ENCODE results near the gene ZSCAN1. TPM values are rescaled to one million over a fixed set of nuclear protein-coding genes. Genes with fewer than 3 reads are reported as not detected.

ZSCAN1 gene
- total RNA-seq, 1 experiment from 2014 or later = 1.3 TPM

DNA sequence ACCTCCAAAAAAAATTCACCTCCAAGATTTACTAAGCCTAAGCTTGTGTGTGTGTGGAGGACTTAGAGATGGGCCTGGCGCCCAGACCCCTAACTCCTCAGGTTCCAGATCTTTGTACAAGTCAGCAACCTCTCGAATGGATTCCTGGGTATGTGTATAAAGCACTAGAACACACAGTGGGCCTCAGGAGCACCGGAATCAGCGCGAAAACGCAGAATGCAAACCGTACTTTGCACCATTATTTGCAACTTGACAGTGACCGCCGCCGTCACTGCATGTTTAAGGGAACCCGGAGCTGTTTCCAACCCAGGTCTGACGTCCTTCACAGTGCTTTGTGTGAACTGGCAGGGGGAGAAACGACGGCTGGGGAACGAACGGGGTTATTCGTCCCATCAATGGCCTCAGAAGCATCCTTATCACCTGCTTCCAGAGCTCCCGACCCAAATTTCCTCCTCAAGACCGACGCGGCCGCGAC is 31.9 kb upstream of the ZSCAN1 start:
- H3K9me3 Mint-ChIP-seq = no peaks in the 10 kb centered on the region
- TF ChIP-seq TEAD4 (CRISPR knock-in tag; IDR thresholded peaks at IDR 0.05) (no peak), SP1 (CRISPR knock-in tag; conservative IDR thresholded peaks at IDR 0.05) (no peak), CREM (CRISPR knock-in tag; IDR thresholded peaks at IDR 0.05) (no peak), ZNF121 (CRISPR knock-in tag; IDR thresholded peaks at IDR 0.05) (peak; percentile 78)
- H3K4me1 Mint-ChIP-seq = peaks cover 22% of the 10 kb centered on the region
- H3K27ac Mint-ChIP-seq = peak overlapping the region; percentile 90
- no peak for ATAC-seq
- H3K4me3 Mint-ChIP-seq = peak overlapping the region; percentile 95
- no peaks in the 10 kb centered on the region for H3K27me3 Mint-ChIP-seq (ENCODE audit: low read depth)
- peaks cover 70% of the 10 kb centered on the region for H3K36me3 Mint-ChIP-seq
- ChIA-PET CTCF (interaction anchor here (0.8 to 2.2 kb wide), 13 partner anchors 20 to 153 kb away, joined by 3 to 12 read pairs (median 3); partner anchors contain the start of genes ZNF329, ZNF417 and ZNF418), POLR2A (interaction anchor here (0.7 to 2.6 kb wide), 15 partner anchors 12 to 293 kb away, joined by 3 to 13 read pairs (median 4); partner anchors contain the start of genes ZNF135, ZNF329, ZNF417 and ZNF418)
- DNase-seq (ENCODE audit: low spot score) = no peak

DNA sequence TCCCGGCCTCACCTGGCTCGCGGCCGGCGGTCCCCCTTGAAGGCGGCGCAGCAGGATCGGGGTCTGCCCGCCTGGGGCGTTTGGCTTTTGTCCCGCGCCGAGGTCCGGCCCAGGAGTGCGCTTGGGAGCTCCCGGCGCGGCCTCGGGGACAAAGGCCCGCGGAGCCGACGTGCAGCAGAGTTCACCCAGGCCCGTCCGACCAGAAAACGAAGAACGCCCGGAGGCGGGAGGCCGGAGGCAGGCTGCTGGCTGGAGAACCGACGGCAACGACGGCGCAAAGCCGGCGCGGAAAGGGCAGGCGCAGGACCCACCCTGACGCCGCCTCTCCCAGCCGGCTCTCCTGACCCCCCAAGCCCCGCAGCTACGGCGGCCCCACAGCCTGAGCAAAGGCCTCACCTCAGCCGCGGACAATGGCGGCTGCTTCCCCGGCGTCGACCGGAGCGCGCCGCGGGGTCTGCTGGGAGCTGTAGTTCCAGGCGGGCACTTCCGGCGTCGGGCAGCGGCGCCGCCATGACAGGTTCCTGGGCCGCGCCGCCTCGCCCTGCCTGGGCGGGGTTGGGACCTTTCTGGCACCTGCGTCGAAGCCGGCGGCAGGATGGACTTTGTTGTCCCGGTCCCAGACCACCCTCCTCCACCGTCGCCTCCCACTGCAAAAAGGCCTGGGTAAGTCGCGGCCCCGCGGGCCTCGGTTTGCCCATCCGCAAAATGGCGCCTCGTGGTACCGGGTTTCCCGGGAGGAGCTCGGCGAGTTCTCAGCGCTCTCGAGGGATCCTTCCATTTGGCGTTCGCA is 31.2 kb upstream of the ZSCAN1 start, which contains the start of gene ZNF606:
Gene ZNF606 (minus strand): TSS at position 437 of the 790 bp plus-strand sequence. CDS start 1,501 bp downstream, outside the sequence.
- ATAC-seq (peak; percentile 90), DNase-seq (ENCODE audit: low spot score) (peak; percentile 86)
- H3K4me3 Mint-ChIP-seq = peak within 1 kb of the TSS; percentile 95
- POLR2A ChIA-PET = interaction anchor here (0.6 to 2.6 kb wide), 18 partner anchors 12 to 293 kb away, joined by 3 to 13 read pairs (median 4); partner anchors contain the start of genes ZNF135, ZNF274, ZNF329 and ZNF417
- peak within 1 kb of the TSS; percentile 91 for H3K27ac Mint-ChIP-seq
- CTCF ChIA-PET = interaction anchor here (0.8 to 2.2 kb wide), 11 partner anchors 19 to 153 kb away, joined by 3 to 12 read pairs (median 3); partner anchors contain the start of genes ZNF329 and ZNF417
- peaks cover 72% of the 10 kb centered on the region for H3K36me3 Mint-ChIP-seq
- H3K27me3 Mint-ChIP-seq (ENCODE audit: low read depth) = no peaks in the 10 kb centered on the region
- H3K9me3 Mint-ChIP-seq = no peaks in the 10 kb centered on the region
- peaks cover 22% of the 10 kb centered on the region for H3K4me1 Mint-ChIP-seq
- peak; percentile 60; the same call in 1 of the 2 replicates for TF ChIP-seq RELA (CRISPR knock-in tag; IDR thresholded peaks at IDR 0.05; ENCODE audit: borderline replicate concordance)
- TF ChIP-seq, protein P1, sequence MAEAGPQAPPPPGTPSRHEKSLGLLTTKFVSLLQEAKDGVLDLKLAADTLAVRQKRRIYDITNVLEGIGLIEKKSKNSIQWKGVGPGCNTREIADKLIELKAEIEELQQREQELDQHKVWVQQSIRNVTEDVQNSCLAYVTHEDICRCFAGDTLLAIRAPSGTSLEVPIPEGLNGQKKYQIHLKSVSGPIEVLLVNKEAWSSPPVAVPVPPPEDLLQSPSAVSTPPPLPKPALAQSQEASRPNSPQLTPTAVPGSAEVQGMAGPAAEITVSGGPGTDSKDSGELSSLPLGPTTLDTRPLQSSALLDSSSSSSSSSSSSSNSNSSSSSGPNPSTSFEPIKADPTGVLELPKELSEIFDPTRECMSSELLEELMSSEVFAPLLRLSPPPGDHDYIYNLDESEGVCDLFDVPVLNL (CRISPR knock-in tag; IDR thresholded peaks at IDR 0.05; ENCODE audit: borderline replicate concordance, low read depth) = no peak; the same call in 1 of the 2 replicates
- TF ChIP-seq MXD4 (CRISPR knock-in tag; IDR thresholded peaks at IDR 0.05; ENCODE audit: borderline replicate concordance) = no peak
- TF ChIP-seq, protein P2, sequence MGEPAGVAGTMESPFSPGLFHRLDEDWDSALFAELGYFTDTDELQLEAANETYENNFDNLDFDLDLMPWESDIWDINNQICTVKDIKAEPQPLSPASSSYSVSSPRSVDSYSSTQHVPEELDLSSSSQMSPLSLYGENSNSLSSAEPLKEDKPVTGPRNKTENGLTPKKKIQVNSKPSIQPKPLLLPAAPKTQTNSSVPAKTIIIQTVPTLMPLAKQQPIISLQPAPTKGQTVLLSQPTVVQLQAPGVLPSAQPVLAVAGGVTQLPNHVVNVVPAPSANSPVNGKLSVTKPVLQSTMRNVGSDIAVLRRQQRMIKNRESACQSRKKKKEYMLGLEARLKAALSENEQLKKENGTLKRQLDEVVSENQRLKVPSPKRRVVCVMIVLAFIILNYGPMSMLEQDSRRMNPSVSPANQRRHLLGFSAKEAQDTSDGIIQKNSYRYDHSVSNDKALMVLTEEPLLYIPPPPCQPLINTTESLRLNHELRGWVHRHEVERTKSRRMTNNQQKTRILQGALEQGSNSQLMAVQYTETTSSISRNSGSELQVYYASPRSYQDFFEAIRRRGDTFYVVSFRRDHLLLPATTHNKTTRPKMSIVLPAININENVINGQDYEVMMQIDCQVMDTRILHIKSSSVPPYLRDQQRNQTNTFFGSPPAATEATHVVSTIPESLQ (CRISPR knock-in tag; IDR thresholded peaks at IDR 0.05) = no peak
- 0 out of 2 replicates have a peak, but pooled peaks have one; percentile 41 for TF ChIP-seq TEAD1 (CRISPR knock-in tag; IDR thresholded peaks at IDR 0.05)
- TF ChIP-seq, protein P3, sequence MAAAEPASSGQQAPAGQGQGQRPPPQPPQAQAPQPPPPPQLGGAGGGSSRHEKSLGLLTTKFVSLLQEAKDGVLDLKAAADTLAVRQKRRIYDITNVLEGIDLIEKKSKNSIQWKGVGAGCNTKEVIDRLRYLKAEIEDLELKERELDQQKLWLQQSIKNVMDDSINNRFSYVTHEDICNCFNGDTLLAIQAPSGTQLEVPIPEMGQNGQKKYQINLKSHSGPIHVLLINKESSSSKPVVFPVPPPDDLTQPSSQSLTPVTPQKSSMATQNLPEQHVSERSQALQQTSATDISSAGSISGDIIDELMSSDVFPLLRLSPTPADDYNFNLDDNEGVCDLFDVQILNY (CRISPR knock-in tag; IDR thresholded peaks at IDR 0.05) = peak; percentile 69; the same call in 1 of the 2 replicates
- TF ChIP-seq FOXP1 (CRISPR knock-in tag; IDR thresholded peaks at IDR 0.05; ENCODE audit: borderline replicate concordance) = peak; percentile 72
- peak; percentile 73; the same call in 1 of the 2 replicates for TF ChIP-seq NFE2L1 (CRISPR knock-in tag; IDR thresholded peaks at IDR 0.05)
- TF ChIP-seq, protein P4, sequence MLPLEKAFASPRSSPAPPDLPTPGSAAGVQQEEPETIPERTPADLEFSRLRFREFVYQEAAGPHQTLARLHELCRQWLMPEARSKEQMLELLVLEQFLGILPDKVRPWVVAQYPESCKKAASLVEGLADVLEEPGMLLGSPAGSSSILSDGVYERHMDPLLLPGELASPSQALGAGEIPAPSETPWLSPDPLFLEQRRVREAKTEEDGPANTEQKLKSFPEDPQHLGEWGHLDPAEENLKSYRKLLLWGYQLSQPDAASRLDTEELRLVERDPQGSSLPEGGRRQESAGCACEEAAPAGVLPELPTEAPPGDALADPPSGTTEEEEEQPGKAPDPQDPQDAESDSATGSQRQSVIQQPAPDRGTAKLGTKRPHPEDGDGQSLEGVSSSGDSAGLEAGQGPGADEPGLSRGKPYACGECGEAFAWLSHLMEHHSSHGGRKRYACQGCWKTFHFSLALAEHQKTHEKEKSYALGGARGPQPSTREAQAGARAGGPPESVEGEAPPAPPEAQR (CRISPR knock-in tag; IDR thresholded peaks at IDR 0.05) = no peak
- peak; percentile 84 for TF ChIP-seq FOXK1 (CRISPR knock-in tag; IDR thresholded peaks at IDR 0.05)
- TF ChIP-seq ATF1 (CRISPR knock-in tag; IDR thresholded peaks at IDR 0.05) = no peak; the same call in 1 of the 2 replicates
- TF ChIP-seq SOX15 (CRISPR knock-in tag; IDR thresholded peaks at IDR 0.05) = no peak
- TF ChIP-seq, protein P5, sequence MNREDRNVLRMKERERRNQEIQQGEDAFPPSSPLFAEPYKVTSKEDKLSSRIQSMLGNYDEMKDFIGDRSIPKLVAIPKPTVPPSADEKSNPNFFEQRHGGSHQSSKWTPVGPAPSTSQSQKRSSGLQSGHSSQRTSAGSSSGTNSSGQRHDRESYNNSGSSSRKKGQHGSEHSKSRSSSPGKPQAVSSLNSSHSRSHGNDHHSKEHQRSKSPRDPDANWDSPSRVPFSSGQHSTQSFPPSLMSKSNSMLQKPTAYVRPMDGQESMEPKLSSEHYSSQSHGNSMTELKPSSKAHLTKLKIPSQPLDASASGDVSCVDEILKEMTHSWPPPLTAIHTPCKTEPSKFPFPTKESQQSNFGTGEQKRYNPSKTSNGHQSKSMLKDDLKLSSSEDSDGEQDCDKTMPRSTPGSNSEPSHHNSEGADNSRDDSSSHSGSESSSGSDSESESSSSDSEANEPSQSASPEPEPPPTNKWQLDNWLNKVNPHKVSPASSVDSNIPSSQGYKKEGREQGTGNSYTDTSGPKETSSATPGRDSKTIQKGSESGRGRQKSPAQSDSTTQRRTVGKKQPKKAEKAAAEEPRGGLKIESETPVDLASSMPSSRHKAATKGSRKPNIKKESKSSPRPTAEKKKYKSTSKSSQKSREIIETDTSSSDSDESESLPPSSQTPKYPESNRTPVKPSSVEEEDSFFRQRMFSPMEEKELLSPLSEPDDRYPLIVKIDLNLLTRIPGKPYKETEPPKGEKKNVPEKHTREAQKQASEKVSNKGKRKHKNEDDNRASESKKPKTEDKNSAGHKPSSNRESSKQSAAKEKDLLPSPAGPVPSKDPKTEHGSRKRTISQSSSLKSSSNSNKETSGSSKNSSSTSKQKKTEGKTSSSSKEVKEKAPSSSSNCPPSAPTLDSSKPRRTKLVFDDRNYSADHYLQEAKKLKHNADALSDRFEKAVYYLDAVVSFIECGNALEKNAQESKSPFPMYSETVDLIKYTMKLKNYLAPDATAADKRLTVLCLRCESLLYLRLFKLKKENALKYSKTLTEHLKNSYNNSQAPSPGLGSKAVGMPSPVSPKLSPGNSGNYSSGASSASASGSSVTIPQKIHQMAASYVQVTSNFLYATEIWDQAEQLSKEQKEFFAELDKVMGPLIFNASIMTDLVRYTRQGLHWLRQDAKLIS (CRISPR knock-in tag; IDR thresholded peaks at IDR 0.05; ENCODE audit: borderline replicate concordance) = no peak
- TF ChIP-seq SP1 (CRISPR knock-in tag; conservative IDR thresholded peaks at IDR 0.05) = peak; percentile 69
- TF ChIP-seq, protein P6, sequence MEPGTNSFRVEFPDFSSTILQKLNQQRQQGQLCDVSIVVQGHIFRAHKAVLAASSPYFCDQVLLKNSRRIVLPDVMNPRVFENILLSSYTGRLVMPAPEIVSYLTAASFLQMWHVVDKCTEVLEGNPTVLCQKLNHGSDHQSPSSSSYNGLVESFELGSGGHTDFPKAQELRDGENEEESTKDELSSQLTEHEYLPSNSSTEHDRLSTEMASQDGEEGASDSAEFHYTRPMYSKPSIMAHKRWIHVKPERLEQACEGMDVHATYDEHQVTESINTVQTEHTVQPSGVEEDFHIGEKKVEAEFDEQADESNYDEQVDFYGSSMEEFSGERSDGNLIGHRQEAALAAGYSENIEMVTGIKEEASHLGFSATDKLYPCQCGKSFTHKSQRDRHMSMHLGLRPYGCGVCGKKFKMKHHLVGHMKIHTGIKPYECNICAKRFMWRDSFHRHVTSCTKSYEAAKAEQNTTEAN (CRISPR knock-in tag; IDR thresholded peaks at IDR 0.05) = peak; percentile 71; the same call in 1 of the 2 replicates
- TF ChIP-seq, protein P7, sequence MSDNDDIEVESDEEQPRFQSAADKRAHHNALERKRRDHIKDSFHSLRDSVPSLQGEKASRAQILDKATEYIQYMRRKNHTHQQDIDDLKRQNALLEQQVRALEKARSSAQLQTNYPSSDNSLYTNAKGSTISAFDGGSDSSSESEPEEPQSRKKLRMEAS (CRISPR knock-in tag; IDR thresholded peaks at IDR 0.05) = peak; percentile 94
